ENCODE data around the gene SYNE3. TPM values are rescaled to one million over a fixed set of nuclear protein-coding genes. Genes with fewer than 3 reads are reported as not detected.
A peak's percentile ranks its signal among the peaks of the same experiment; 100 is the strongest.

SYNE3 gene
- total RNA-seq, 1 donor from 2014 or later = 36.5 TPM

GRCh38 chr14:95503365-95504134 is 12.9 kb downstream of the SYNE3 start:
- DNase-seq (ENCODE audit: low spot score) = no peak
- no peak overlapping the region for H3K4me3 Mint-ChIP-seq (ENCODE audit: low read depth)

DNA sequence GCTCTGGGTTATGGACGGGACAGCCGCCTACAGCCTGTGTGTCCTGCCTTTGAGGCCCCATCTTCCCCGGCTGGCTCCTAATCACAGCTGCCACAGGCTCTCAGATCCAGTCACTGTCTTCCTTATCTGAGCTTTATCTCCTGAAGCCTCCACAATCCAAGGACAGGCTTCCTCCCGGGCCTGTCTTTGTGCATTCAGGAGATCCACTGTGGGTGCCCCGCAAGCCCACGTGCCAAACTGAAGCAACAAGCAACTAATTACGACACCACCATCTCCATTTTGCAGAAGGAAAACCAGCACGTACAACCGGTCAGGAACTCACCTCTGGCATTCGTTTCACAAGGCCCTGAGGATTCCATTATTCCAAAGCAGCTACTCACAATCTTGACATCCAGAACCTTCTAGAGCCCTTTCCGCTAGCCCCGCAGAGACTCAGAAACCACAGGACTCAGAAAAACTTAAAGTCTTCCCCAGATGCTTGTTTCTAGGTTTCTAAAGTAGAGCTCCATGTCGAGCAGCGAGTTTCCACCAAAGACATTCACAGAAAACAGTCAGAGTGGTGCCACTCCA is 14.0 kb downstream of the SYNE3 start:
- H3K27me3 Mint-ChIP-seq (ENCODE audit: low read depth) = no peaks in the 10 kb centered on the region
- DNase-seq (ENCODE audit: low spot score) = no peak
- peaks cover 43% of the 10 kb centered on the region for H3K36me3 Mint-ChIP-seq (ENCODE audit: low read depth)
- no peak overlapping the region for H3K4me3 Mint-ChIP-seq (ENCODE audit: low read depth)
- intact Hi-C loops (cut with micrococcal nuclease) = no loop called here
- H3K9me3 Mint-ChIP-seq = no peaks in the 10 kb centered on the region
- H3K27ac Mint-ChIP-seq = no peak overlapping the region
- H3K4me1 Mint-ChIP-seq (ENCODE audit: low read depth) = peaks cover 65% of the 10 kb centered on the region

More at GRCh38 chr14:95503365-95504134, 12.9 kb downstream of the SYNE3 start:
- no peaks in the 10 kb centered on the region for H3K9me3 Mint-ChIP-seq
- H3K4me1 Mint-ChIP-seq (ENCODE audit: low read depth) = peaks cover 70% of the 10 kb centered on the region
- peaks cover 47% of the 10 kb centered on the region for H3K36me3 Mint-ChIP-seq (ENCODE audit: low read depth)
- H3K27ac Mint-ChIP-seq = no peak overlapping the region
- H3K27me3 Mint-ChIP-seq (ENCODE audit: low read depth) = no peaks in the 10 kb centered on the region
- intact Hi-C loops (cut with micrococcal nuclease) = loop anchor here (1.0 kb wide), 1 partner anchor 20 kb away; no protein-coding TSS in a partner anchor

- Mint-ChIP-seq H3K4me3 (ENCODE audit: low read depth) (no peak overlapping the region), H3K27me3 (ENCODE audit: low read depth) (no peaks in the 10 kb centered on the region), H3K36me3 (ENCODE audit: low read depth) (peaks cover 36% of the 10 kb centered on the region), H3K27ac (peak overlapping the region; percentile 64), H3K9me3 (no peaks in the 10 kb centered on the region), H3K4me1 (ENCODE audit: low read depth) (peaks cover 71% of the 10 kb centered on the region)
- DNase-seq (ENCODE audit: low spot score) = no peak
- intact Hi-C loops (cut with micrococcal nuclease) = no loop called here
These were observed 15.6 kb downstream of the SYNE3 start for GRCh38 chr14:95500772-95501401.

DNA sequence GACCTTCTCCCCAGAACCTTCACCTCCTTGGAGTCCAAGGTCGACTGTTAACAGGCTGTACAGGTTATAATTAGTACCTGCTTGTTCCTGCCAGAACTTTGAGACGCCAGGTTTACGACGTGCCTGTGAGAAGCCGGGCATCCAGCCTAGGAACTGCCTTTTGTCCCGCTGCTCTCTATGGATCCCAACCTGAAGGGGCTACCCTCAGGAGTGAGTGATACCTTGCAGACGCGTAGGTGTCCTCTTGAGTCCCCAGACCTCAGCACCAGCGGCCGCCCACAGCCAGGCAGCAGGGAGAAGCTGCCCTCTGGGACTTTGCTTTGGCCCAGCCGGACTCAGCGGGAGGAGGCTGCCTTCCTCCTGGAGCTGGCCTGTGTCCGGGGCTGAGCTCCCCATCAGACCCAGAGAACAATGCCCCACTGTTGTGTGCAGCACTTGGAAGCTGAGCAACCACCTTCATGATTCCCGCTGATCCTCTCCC is 16.2 kb downstream of the SYNE3 start:
- intact Hi-C loops (cut with micrococcal nuclease) = no loop called here
- peaks cover 73% of the 10 kb centered on the region for H3K4me1 Mint-ChIP-seq (ENCODE audit: low read depth)
- peak overlapping the region; percentile 64 for H3K27ac Mint-ChIP-seq
- H3K4me3 Mint-ChIP-seq (ENCODE audit: low read depth) = no peak overlapping the region
- H3K9me3 Mint-ChIP-seq = no peaks in the 10 kb centered on the region
- H3K36me3 Mint-ChIP-seq (ENCODE audit: low read depth) = peaks cover 36% of the 10 kb centered on the region
- DNase-seq (ENCODE audit: low spot score) = no peak
- no peaks in the 10 kb centered on the region for H3K27me3 Mint-ChIP-seq (ENCODE audit: low read depth)

DNA sequence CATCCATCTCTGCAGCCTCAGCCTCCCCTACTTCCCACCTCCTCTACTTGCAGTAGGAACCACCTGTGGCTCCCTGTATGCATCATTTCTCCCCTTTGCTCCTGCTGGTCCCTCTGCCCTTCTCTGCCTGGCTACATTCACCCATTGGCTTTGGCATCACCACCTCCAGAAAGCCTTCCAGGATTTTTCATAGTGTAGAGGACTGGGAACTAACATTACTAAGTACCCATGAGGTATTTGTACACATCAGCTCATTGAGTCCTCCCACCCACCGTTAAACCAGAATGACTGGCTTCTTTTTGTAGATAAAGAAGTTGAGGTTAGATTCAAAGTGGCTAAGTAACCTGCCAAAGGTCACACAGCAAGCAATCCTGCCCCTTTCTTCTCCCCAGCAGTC is 17.1 kb downstream of the SYNE3 start:
- DNase-seq (ENCODE audit: low spot score) = no peak
- Mint-ChIP-seq H3K9me3 (no peaks in the 10 kb centered on the region), H3K4me1 (ENCODE audit: low read depth) (peaks cover 72% of the 10 kb centered on the region), H3K27me3 (ENCODE audit: low read depth) (no peaks in the 10 kb centered on the region), H3K4me3 (ENCODE audit: low read depth) (peak overlapping the region; percentile 24), H3K27ac (peak overlapping the region; percentile 76), H3K36me3 (ENCODE audit: low read depth) (peaks cover 35% of the 10 kb centered on the region)
- intact Hi-C loops (cut with micrococcal nuclease) = loop anchor here (5.0 kb wide), 1 partner anchor 37 kb away; no protein-coding TSS in a partner anchor

DNA sequence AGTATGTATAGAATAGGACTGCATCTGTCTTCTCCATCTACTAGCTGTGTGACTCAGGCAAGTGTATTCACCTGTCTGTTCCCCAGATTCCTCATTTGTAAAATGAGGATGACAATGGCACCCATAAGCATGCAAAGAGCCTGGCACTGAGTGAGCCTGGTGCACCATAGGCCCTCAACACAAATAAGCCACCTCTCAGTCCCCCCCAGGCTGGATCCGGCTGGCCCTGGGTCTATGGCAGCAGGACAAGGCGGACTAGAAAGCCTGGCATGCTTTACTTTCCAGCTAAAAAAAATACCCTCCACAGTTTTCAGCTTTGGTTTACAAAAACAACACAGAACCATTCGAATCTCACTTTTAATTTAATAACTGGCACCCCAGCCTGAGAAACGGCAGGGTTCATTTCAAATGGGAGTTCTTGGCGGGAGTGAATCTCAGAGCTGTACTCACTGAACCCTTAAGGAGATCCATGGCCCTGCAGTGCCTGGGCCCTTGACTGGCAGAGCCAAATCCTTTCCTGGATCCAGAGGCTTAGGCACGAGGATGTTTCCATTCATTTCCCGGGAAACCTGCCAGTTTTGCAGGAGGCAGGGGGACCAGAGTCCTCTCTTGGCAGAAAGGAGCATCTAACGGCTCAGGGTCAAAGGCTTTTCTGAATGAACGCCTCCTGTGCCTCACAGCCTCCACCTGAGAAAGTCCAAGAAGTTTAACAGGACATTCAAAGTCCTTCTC is 17.7 kb downstream of the SYNE3 start:
- H3K36me3 Mint-ChIP-seq (ENCODE audit: low read depth) = peaks cover 37% of the 10 kb centered on the region
- H3K4me3 Mint-ChIP-seq (ENCODE audit: low read depth) = no peak overlapping the region
- intact Hi-C loops (cut with micrococcal nuclease) = loop anchor here (5.0 kb wide), 1 partner anchor 36 kb away; no protein-coding TSS in a partner anchor
- H3K27me3 Mint-ChIP-seq (ENCODE audit: low read depth) = no peaks in the 10 kb centered on the region
- H3K27ac Mint-ChIP-seq = peak overlapping the region; percentile 76
- no peaks in the 10 kb centered on the region for H3K9me3 Mint-ChIP-seq
- no peak for DNase-seq (ENCODE audit: low spot score)
- H3K4me1 Mint-ChIP-seq (ENCODE audit: low read depth) = peaks cover 72% of the 10 kb centered on the region

DNA sequence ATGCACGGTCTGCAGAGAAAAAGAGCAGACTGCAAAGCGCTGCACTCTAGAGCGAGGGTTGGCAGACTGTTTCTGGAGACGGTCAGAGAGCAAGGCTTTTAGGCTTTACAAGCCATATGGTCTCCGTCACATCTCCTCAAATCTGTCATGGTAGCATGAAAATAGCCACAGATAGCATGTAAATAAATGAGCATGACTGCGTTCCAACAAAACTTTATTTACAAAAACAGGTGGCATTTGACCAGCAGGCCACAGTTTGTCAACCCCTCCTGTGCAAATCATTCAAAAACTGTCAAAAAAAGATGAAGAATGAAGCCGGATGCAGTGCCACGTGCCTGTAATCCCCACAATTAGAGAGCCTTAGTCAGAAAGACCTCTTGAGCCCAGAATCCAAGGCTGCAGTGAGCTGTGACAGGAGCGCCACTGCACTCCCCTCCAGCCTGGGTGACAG is 18.9 kb downstream of the SYNE3 start:
- Mint-ChIP-seq H3K36me3 (ENCODE audit: low read depth) (peaks cover 38% of the 10 kb centered on the region), H3K4me1 (ENCODE audit: low read depth) (peaks cover 65% of the 10 kb centered on the region), H3K4me3 (ENCODE audit: low read depth) (no peak overlapping the region), H3K9me3 (no peaks in the 10 kb centered on the region), H3K27ac (no peak overlapping the region), H3K27me3 (ENCODE audit: low read depth) (no peaks in the 10 kb centered on the region)
- no peak for DNase-seq (ENCODE audit: low spot score)
- intact Hi-C loops (cut with micrococcal nuclease) = loop anchor here (5.0 kb wide), 1 partner anchor 35 kb away; no protein-coding TSS in a partner anchor

DNA sequence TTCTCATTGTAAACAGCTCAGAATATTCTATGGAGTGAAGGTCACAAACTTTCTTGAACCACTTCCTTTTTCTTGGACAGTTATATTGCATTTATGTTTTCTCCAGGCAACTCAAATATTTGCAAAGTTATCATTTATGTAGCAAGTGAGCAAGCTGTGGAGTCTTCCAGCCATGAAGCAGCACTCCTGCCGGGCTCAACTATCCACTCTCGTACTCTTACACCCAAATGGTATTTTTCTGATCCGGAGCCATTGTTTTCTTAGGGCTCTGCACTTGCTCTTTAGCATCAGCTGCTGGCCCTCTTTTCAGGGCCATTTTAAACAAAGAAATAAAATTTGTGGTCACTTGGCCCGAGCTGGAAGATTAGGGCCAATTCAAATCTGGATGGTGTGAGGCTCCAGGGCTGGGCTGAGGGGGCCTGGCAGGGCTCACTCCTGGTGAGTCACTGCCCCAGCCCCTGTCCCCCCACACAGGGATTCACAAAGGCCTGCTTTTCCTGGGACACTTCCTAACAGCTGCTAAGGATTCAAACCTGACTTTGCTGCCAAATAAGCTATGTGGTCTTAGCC is 19.7 kb downstream of the SYNE3 start:
- Mint-ChIP-seq H3K27me3 (ENCODE audit: low read depth) (no peaks in the 10 kb centered on the region), H3K4me3 (ENCODE audit: low read depth) (no peak overlapping the region), H3K36me3 (ENCODE audit: low read depth) (peaks cover 43% of the 10 kb centered on the region), H3K27ac (peak overlapping the region; percentile 24), H3K9me3 (peaks cover 7% of the 10 kb centered on the region), H3K4me1 (ENCODE audit: low read depth) (peaks cover 63% of the 10 kb centered on the region)
- intact Hi-C loops (cut with micrococcal nuclease) = loop anchor here (5.0 kb wide), 1 partner anchor 34 kb away; no protein-coding TSS in a partner anchor
- no peak for DNase-seq (ENCODE audit: low spot score)

DNA sequence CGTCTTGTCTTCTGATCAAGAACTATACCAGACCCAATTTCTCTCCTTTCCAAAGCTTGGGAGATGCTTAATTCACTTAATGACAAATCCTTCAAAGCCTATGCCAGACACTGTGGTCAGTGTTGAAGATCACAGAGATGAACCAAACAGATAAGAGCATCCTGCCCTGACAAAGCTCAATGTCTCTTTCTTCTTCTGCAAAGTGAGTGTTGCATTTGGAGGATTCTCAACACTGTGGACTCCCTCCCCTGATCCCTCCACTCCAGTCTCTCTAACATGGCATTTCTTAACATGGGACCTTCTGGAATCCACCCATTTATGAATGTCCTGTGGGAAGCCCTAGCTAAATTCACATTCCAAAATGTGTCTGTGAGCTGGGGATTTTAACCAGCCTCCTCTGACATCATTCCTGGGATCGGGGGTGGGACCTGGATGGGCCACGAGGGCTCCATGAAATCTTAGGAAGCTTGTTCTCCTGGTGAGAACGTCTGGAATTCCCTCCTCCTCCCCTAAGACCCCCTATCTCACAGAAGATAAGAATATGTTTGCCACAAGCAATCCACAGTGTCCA is 20.3 kb downstream of the SYNE3 start:
- Mint-ChIP-seq H3K4me3 (ENCODE audit: low read depth) (no peak overlapping the region), H3K27me3 (ENCODE audit: low read depth) (no peaks in the 10 kb centered on the region)
- no peak for DNase-seq (ENCODE audit: low spot score)

GRCh38 chr14:95495538-95496025 is 20.9 kb downstream of the SYNE3 start:
- Mint-ChIP-seq H3K4me3 (ENCODE audit: low read depth) (peak overlapping the region; percentile 13), H3K9me3 (peaks cover 8% of the 10 kb centered on the region), H3K36me3 (ENCODE audit: low read depth) (peaks cover 41% of the 10 kb centered on the region), H3K27me3 (ENCODE audit: low read depth) (no peaks in the 10 kb centered on the region), H3K4me1 (ENCODE audit: low read depth) (peaks cover 57% of the 10 kb centered on the region), H3K27ac (peak overlapping the region; percentile 81)
- DNase-seq (ENCODE audit: low spot score) = no peak
- intact Hi-C loops (cut with micrococcal nuclease) = loop anchor here (1.0 to 5.0 kb wide), 2 partner anchors 28 to 33 kb away; no protein-coding TSS in a partner anchor

More for the DNA sequence above, 20.3 kb downstream of the SYNE3 start:
- intact Hi-C loops (cut with micrococcal nuclease) = loop anchor here (5.0 kb wide), 1 partner anchor 34 kb away; no protein-coding TSS in a partner anchor
- Mint-ChIP-seq H3K27ac (peak overlapping the region; percentile 81), H3K4me1 (ENCODE audit: low read depth) (peaks cover 60% of the 10 kb centered on the region), H3K36me3 (ENCODE audit: low read depth) (peaks cover 45% of the 10 kb centered on the region), H3K9me3 (peaks cover 8% of the 10 kb centered on the region)

DNA sequence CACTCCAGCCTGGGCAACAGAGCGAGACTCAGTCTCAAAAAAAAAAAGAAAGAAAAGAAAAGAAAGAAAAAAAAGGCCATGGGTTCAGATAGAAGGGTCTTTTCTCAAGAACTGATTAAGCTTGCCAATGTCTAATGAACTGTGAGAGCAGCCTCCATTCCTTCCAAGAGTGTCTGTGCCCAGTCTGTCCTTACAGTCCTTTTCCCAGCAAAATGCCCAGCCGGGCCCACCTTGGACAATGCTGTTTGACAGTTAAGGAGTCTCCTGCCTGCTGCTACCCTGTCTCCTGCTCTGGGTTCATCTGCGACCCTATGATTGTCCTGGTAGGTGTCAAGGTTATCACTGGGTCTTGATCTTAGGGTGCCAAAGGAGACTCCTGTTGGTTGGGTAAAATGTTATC is 21.4 kb downstream of the SYNE3 start:
- Mint-ChIP-seq H3K4me1 (ENCODE audit: low read depth) (peaks cover 54% of the 10 kb centered on the region), H3K27me3 (ENCODE audit: low read depth) (no peaks in the 10 kb centered on the region), H3K36me3 (ENCODE audit: low read depth) (peaks cover 39% of the 10 kb centered on the region), H3K27ac (peak overlapping the region; percentile 81), H3K9me3 (peaks cover 8% of the 10 kb centered on the region), H3K4me3 (ENCODE audit: low read depth) (no peak overlapping the region)
- intact Hi-C loops (cut with micrococcal nuclease) = loop anchor here (1.0 to 5.0 kb wide), 2 partner anchors 28 to 33 kb away; no protein-coding TSS in a partner anchor
- no peak for DNase-seq (ENCODE audit: low spot score)

All from activated T-helper 2 cell treated with anti-CD3 and anti-CD28 coated beads, Interferon-gamma antibody, Interleukin-2, Interleukin-4, amounts not matched to agents 10 μg/mL and 5 μg/mL and 100 μg/mL, durations not matched to agents 14 hours and 24 hours and 36 hours (primary cell).